SK-N-SH (cell line): ENCODE results near the gene TMPRSS13. TPM values are rescaled to one million over a fixed set of nuclear protein-coding genes. Genes with fewer than 3 reads are reported as not detected.

Source experiments
- CTCF ChIA-PET: fragments of 300-600, 350-600 bp; formaldehyde crosslinking; extraction: SDS; loops from one replicate; lab custom pipeline; 2021; lab: Yijun Ruan, JAX
- POLR2A ChIA-PET: fragments of 350-600 bp; sonication (Branson Sonifier 250); formaldehyde crosslinking; extraction: SDS; loops from one replicate; lab custom pipeline; 2020; ENCODE audit warnings: antibody characterized with exemption, inconsistent platforms; lab: Yijun Ruan, JAX
- DNase-seq: peaks from one replicate; pipeline ENCODE4 v3.0.0; 2012
- H2AFZ ChIP-seq: fragments of 200-600 bp; sonication (generic); 2 replicates; pipeline ENCODE4 v1.8.1; 2016; ENCODE audit warnings: antibody characterized with exemption, mild to moderate bottlenecking, low read depth
- H3F3A ChIP-seq: fragments of 200-600 bp; sonication (generic); replicated peaks from 2 replicates; pipeline ENCODE3; 2016; ENCODE audit warnings: antibody characterized with exemption, mild to moderate bottlenecking; ENCODE audit not compliant: insufficient read depth
- H3K27ac ChIP-seq, 2 experiments: fragments of 200-500 bp in 1 of 2; fragments of 200-600 bp in 1 of 2; sonication (Bioruptor generic) in 1 of 2; sonication (generic), shearing (Covaris generic) in 1 of 2; 2 replicates each; pipeline versions ENCODE4 v1.5.1 to v1.6.1; 2014 to 2016; ENCODE audit warnings: low read depth in 2 of 2, inconsistent platforms in 1 of 2, low read length in 1 of 2, mild to moderate bottlenecking in 1 of 2, mixed read lengths in 1 of 2
- H3K27me3 ChIP-seq: fragments of 200-600 bp; sonication (generic), shearing (Covaris generic); 2 replicates; pipeline ENCODE4 v1.6.1; 2016; ENCODE audit warnings: mixed run types; ENCODE audit not compliant: insufficient read depth
- H3K36me3 ChIP-seq, 2 experiments: fragments of 200-500 bp in 1 of 2; fragments of 200-600 bp in 1 of 2; sonication (Bioruptor generic) in 1 of 2; sonication (generic) in 1 of 2; replicated peaks in 1 of 2; 2 replicates each; pipeline versions ENCODE3 to v1.5.1; 2014 to 2016; ENCODE audit warnings: low read length in 1 of 2, mild to moderate bottlenecking in 1 of 2; ENCODE audit not compliant: insufficient read depth in 2 of 2, control insufficient read depth in 1 of 2
- H3K4me1 ChIP-seq, 2 experiments: fragments of 200-500 bp in 1 of 2; fragments of 200-600 bp in 1 of 2; sonication (Bioruptor generic) in 1 of 2; sonication (generic), shearing (Covaris generic) in 1 of 2; 2 replicates each; pipeline versions ENCODE4 v1.5.1 to v1.6.1; 2014 to 2016; ENCODE audit warnings: low read depth in 1 of 2, low read length in 1 of 2, mixed run types in 1 of 2; ENCODE audit not compliant: insufficient read depth in 2 of 2, control insufficient read depth in 1 of 2
- H3K4me2 ChIP-seq: fragments of 200-600 bp; sonication (generic), shearing (Covaris generic); 2 replicates; pipeline ENCODE4 v1.6.1; 2017; ENCODE audit warnings: mixed run types
- H3K4me3 ChIP-seq, 2 experiments: fragments of 200-500 bp in 1 of 2; fragments of 200-600 bp in 1 of 2; sonication (Bioruptor generic) in 1 of 2; sonication (generic), shearing (Covaris generic) in 1 of 2; 2 replicates each; pipeline versions ENCODE4 v1.5.1 to v1.8.1; 2014 to 2016; ENCODE audit warnings: low read depth in 2 of 2, inconsistent platforms in 1 of 2, low read length in 1 of 2, mild to moderate bottlenecking in 1 of 2, mixed read lengths in 1 of 2, moderate library complexity in 1 of 2
- H3K79me2 ChIP-seq: fragments of 200-600 bp; sonication (generic); 2 replicates; pipeline ENCODE4 v1.8.1; 2017; ENCODE audit warnings: mild to moderate bottlenecking; ENCODE audit not compliant: insufficient read depth
- H3K9ac ChIP-seq: fragments of 200-600 bp; sonication (generic); 2 replicates; pipeline ENCODE4 v1.6.1; 2017; ENCODE audit warnings: mixed run types
- H3K9me2 ChIP-seq: fragments of 200-600 bp; sonication (generic); 2 replicates; pipeline ENCODE4 v1.6.1; 2017; ENCODE audit warnings: mixed run types
- H3K9me3 ChIP-seq: fragments of 200-600 bp; sonication (generic); 2 replicates; pipeline ENCODE4 v1.6.1; 2017; ENCODE audit warnings: mixed run types, mild to moderate bottlenecking, moderate library complexity
- H4K20me1 ChIP-seq: fragments of 200-600 bp; sonication (generic); 2 replicates; pipeline ENCODE4 v1.6.1; 2017; ENCODE audit warnings: mild to moderate bottlenecking, mixed run types; ENCODE audit not compliant: insufficient read depth
- GATA2 ChIP-seq: sonication (generic); formaldehyde crosslinking; IDR thresholded peaks from 2 replicates; pipeline ENCODE4 v1.5.0; 2020; ENCODE audit warnings: mild to moderate bottlenecking, missing genetic modification reagents
- JUND ChIP-seq: IDR thresholded peaks from 2 replicates; pipeline ENCODE4 v1.4.0; 2012
- MAX ChIP-seq: IDR thresholded peaks from 2 replicates; pipeline ENCODE4 v1.4.0; 2012; ENCODE audit warnings: low read depth
- MXI1 ChIP-seq: IDR thresholded peaks from 2 replicates; pipeline ENCODE4 v1.6.1; 2012; ENCODE audit warnings: mild to moderate bottlenecking, low read depth, low read length, improper control_type of control experiment
- NRF1 ChIP-seq: IDR thresholded peaks from 2 replicates; pipeline ENCODE4 v1.6.1; 2012; ENCODE audit warnings: low read depth, mild to moderate bottlenecking, low read length
- RAD21 ChIP-seq: IDR thresholded peaks from 2 replicates; pipeline ENCODE4 v1.6.1; 2012; ENCODE audit warnings: mild to moderate bottlenecking, low read length
- RXRA ChIP-seq: IDR thresholded peaks from 2 replicates; pipeline ENCODE4 v1.4.0; 2012; ENCODE audit warnings: low read depth, mild to moderate bottlenecking, borderline replicate concordance
- TAF1 ChIP-seq: IDR thresholded peaks from 2 replicates; pipeline ENCODE4 v1.6.1; 2012; ENCODE audit warnings: low read depth, mild to moderate bottlenecking, low read length, moderate library complexity, borderline replicate concordance
- USF2 ChIP-seq: fragments of 150-350 bp; IDR thresholded peaks from 2 replicates; pipeline ENCODE4 v1.6.1; 2017; ENCODE audit warnings: antibody characterized with exemption, low read length, low read depth, borderline replicate concordance
- WGBS: methylation state at CpG from one replicate; pipeline ENCODE4 v1.1.6; 2017; ENCODE audit warnings: low lambda C conversion rate; 5-methylcytosine and 5-hydroxymethylcytosine counted together
- polyA plus RNA-seq, 3 experiments: library from polyadenylated mRNA; depleted of rRNA; stranded (reverse); fragments of >200 nt; gene quantifications; 2 replicates each; pipeline ENCODE4 v1.2.3, GENCODE V29; 2012

The TMPRSS13 gene
- polyA plus RNA-seq, 1 of the 3 experiments (the other 2 are of a cell fraction) = not detected

DNA sequence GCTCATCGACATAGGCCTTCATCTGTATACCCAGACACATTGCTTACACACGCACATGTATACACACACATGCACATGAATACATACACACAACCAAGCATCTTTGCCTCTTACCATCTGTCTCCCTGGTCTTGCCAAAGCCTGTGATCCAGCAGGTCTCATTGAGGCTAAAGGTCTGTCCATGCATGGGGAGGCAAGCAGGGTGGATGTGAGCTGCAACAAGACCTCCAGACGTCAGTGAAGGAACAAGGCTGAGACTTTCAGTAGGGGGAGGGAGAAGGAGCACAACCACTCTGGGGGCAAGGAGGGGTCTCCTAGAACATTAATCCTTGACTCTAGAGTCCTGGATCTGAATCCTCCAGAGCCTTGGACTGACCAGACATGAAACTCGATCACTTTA is 23.7 kb downstream of the TMPRSS13 start:
- Histone ChIP-seq H2AFZ (no peak overlapping the region), H3K9me2 (no peaks in the 10 kb centered on the region), H3K36me3 (no peaks in the 10 kb centered on the region), H3K9me3 (no peaks in the 10 kb centered on the region)
- WGBS = 55% methylated on average over 4 of the region's 4 CpGs
- no peak for TF ChIP-seq NRF1
- TF ChIP-seq RAD21 = no peak
- no peak for TF ChIP-seq GATA2 (CRISPR knock-in tag)
- no peak for TF ChIP-seq TAF1
- TF ChIP-seq, all 33 proteins: peak for 0
- POLR2A ChIA-PET = no interaction called here
- H3K4me2 ChIP-seq = no peak overlapping the region
- no peaks in the 10 kb centered on the region for H3F3A ChIP-seq
- H3K4me1 ChIP-seq = peaks cover 5 to 24% of the 10 kb centered on the region in 2 experiments; a peak in 2 of 4 replicates
- CTCF ChIA-PET = interaction anchor here (0.8 to 6.1 kb wide), 7 partner anchors 10 to 586 kb away, joined by 3 to 36 read pairs (median 5); no protein-coding TSS in a partner anchor
- H3K27me3 ChIP-seq = peaks cover 6% of the 10 kb centered on the region; the same call in 1 of the 2 replicates
- H3K9ac ChIP-seq = no peak overlapping the region
- no peak for DNase-seq
- H3K79me2 ChIP-seq = no peaks in the 10 kb centered on the region
- H3K4me3 ChIP-seq = no peak overlapping the region
- H3K27ac ChIP-seq = no peak overlapping the region
- H4K20me1 ChIP-seq = no peaks in the 10 kb centered on the region

- Histone ChIP-seq H3K27me3 (peaks cover 16% of the 10 kb centered on the region; the same call in 1 of the 2 replicates), H3K4me3 (no peak overlapping the region), H3K36me3 (no peaks in the 10 kb centered on the region), H3K27ac (no peak overlapping the region), H2AFZ (no peak overlapping the region), H3K9me2 (no peaks in the 10 kb centered on the region), H3K4me2 (no peak overlapping the region), H3K79me2 (no peaks in the 10 kb centered on the region), H4K20me1 (no peaks in the 10 kb centered on the region), H3K9me3 (no peaks in the 10 kb centered on the region), H3K4me1 (peaks cover 5 to 13% of the 10 kb centered on the region in 2 experiments; a peak in 2 of 4 replicates), H3K9ac (no peak overlapping the region), H3F3A (no peaks in the 10 kb centered on the region)
- TF ChIP-seq USF2 = no peak
- no peak for TF ChIP-seq RAD21
- no peak for TF ChIP-seq RXRA
- no peak for TF ChIP-seq JUND
- no peak for TF ChIP-seq MXI1
- TF ChIP-seq MAX = no peak
- DNase-seq = no peak
- ChIA-PET POLR2A (no interaction called here), CTCF (interaction anchor here (0.8 to 2.9 kb wide), 12 partner anchors 10 to 87 kb away, joined by 3 to 23 read pairs (median 4); partner anchors contain the start of gene FXYD6)
- 32% methylated on average over 11 of the region's 14 CpGs for WGBS
Measured at GRCh38 chr11:117903505-117904382, 25.5 kb downstream of the TMPRSS13 start.
